OCI-LY7 (cell line): Measurements from ENCODE around the gene EPB41L4A. TPM values are rescaled to one million over a fixed set of nuclear protein-coding genes. Genes with fewer than 3 reads are reported as not detected.

Experiments
- BruUV-seq: library from RNA; stranded (reverse); fragments of 400-500 nt; replicated peaks from 2 replicates; lab custom pipeline; 2021; lab: Mats Ljungman, UMichigan
- CTCF ChIA-PET: fragments of 300-600 bp; sonication (Branson Sonifier 250); formaldehyde crosslinking; loops from one replicate; lab custom pipeline; 2022; ENCODE audit warnings: antibody characterized with exemption; ENCODE audit not compliant: unreplicated experiment; lab: Charles Lee
- POLR2A ChIA-PET: fragments of 300-600 bp; sonication (Branson Sonifier 250); formaldehyde crosslinking; loops from one replicate; lab custom pipeline; 2022; ENCODE audit warnings: antibody characterized with exemption; lab: Charles Lee
- DNase-seq: peaks from one replicate; pipeline ENCODE4 v3.0.0-alpha.2; 2015; ENCODE audit warnings: low spot score
- H2AFZ ChIP-seq: fragments of 200-600 bp; sonication (generic), shearing (Covaris generic); 2 replicates; pipeline ENCODE4 v1.6.1; 2014; ENCODE audit warnings: mild to moderate bottlenecking, antibody characterized with exemption, low read length, moderate library complexity
- H3K27ac ChIP-seq: fragments of 200-600 bp; sonication (generic); 2 replicates; pipeline ENCODE4 v1.5.1; 2014; ENCODE audit warnings: mixed run types, low read depth, mild to moderate bottlenecking, moderate library complexity, low read length, inconsistent platforms; ENCODE audit not compliant: poor library complexity, severe bottlenecking
- H3K36me3 ChIP-seq: fragments of 200-600 bp; sonication (generic); 2 replicates; pipeline ENCODE4 v1.6.1; 2014; ENCODE audit warnings: mild to moderate bottlenecking, antibody characterized with exemption, low read length, moderate library complexity, mixed read lengths; ENCODE audit not compliant: insufficient read depth
- H3K4me1 ChIP-seq: fragments of 200-600 bp; sonication (generic); 2 replicates; pipeline ENCODE4 v1.5.1; 2014; ENCODE audit warnings: mild to moderate bottlenecking, low read length; ENCODE audit not compliant: insufficient read depth, poor library complexity, severe bottlenecking
- H3K4me2 ChIP-seq: fragments of 200-600 bp; sonication (generic); 2 replicates; pipeline ENCODE4 v1.6.1; 2014; ENCODE audit warnings: mild to moderate bottlenecking, low read length
- H3K4me3 ChIP-seq: fragments of 200-600 bp; sonication (generic); 2 replicates; pipeline ENCODE4 v1.5.1; 2014; ENCODE audit warnings: mild to moderate bottlenecking, low read depth, low read length; ENCODE audit not compliant: poor library complexity, severe bottlenecking
- H3K79me2 ChIP-seq: fragments of 200-600 bp; sonication (generic); 2 replicates; pipeline ENCODE4 v1.6.1; 2016; ENCODE audit warnings: low read depth, mild to moderate bottlenecking, low read length, moderate library complexity, mixed read lengths; ENCODE audit not compliant: insufficient read depth
- H3K9me2 ChIP-seq: fragments of 200-600 bp; sonication (generic); 2 replicates; pipeline ENCODE4 v1.6.1; 2016; ENCODE audit warnings: mild to moderate bottlenecking, low read length, mixed read lengths; ENCODE audit not compliant: insufficient read depth
- H3K9me3 ChIP-seq: fragments of 200-600 bp; sonication (generic); 2 replicates; pipeline ENCODE4 v1.6.1; 2014; ENCODE audit warnings: mild to moderate bottlenecking, mixed run types, low read length, mixed read lengths
- H4K20me1 ChIP-seq: fragments of 200-600 bp; sonication (generic); 2 replicates; pipeline ENCODE4 v1.6.1; 2014; ENCODE audit warnings: mild to moderate bottlenecking, antibody characterized with exemption, low read length, moderate library complexity, mixed read lengths; ENCODE audit not compliant: insufficient read depth
- EZH2phosphoT487 ChIP-seq: fragments of 200-600 bp; sonication (generic); IDR thresholded peaks from 2 replicates; pipeline ENCODE4 v1.6.1; 2018; ENCODE audit warnings: low read depth, borderline replicate concordance, mild to moderate bottlenecking, mixed run types, antibody characterized with exemption, low read length, moderate library complexity, mixed read lengths
- intact Hi-C: fragments of 100-400 bp; cut with micrococcal nuclease; formaldehyde crosslinking; loops from one replicate; pipeline ENCODE4 v1.10.0; 2022; ENCODE audit not compliant: unreplicated experiment
- total RNA-seq, 2 experiments: library from RNA; depleted of rRNA in 1 of 2; stranded (reverse); fragments of >200 nt in 1 of 2; shearing (Covaris generic) in 1 of 2; gene quantifications; 2 replicates each; pipeline ENCODE4 v1.2.3, GENCODE V29; 2014 to 2022
- TF ChIP-seq, protein P1 (sequence below): fragments of 200-600 bp; sonication (generic); conservative IDR thresholded peaks from 2 replicates; pipeline ENCODE4 v1.5.1; 2014; ENCODE audit warnings: mild to moderate bottlenecking, antibody characterized with exemption, low read length, moderate library complexity, mixed read lengths

EPB41L4A gene
- total RNA-seq, 2 experiments from 2014 or later = 0.03 TPM; not detected in 1

DNA sequence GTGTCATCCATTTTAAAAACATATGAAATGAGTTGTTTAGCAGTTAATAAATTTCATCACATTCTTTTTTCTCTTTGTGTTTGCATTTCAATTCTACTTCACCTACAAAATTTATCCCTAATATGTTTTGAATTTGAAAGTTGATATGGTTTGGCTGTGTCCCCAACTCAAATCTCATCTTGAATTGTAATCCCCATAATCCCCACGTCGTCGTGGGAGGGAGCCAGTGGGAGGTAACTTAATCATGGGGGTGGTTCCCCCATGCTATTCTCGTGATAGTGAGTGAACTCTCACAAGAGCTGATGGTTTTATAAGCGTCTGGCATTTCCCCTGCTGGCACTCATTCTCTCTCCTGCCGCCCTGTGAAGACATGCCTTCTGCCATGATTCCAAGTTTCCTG is 200.1 kb downstream of the EPB41L4A start:
- no peak overlapping the region for H3K4me3 ChIP-seq
- intact Hi-C loops = no loop called here
- no peaks in the 10 kb centered on the region for H3K79me2 ChIP-seq
- DNase-seq = no peak
- no peaks in the 10 kb centered on the region for H3K36me3 ChIP-seq
- H3K9me2 ChIP-seq = no peaks in the 10 kb centered on the region
- no TSS peak for BruUV-seq
- POLR2A ChIA-PET = no interaction called here
- no peaks in the 10 kb centered on the region for H3K4me1 ChIP-seq
- no peak overlapping the region for H2AFZ ChIP-seq
- no peak overlapping the region for H3K27ac ChIP-seq
- H3K4me2 ChIP-seq = no peak overlapping the region
- TF ChIP-seq, protein P1, sequence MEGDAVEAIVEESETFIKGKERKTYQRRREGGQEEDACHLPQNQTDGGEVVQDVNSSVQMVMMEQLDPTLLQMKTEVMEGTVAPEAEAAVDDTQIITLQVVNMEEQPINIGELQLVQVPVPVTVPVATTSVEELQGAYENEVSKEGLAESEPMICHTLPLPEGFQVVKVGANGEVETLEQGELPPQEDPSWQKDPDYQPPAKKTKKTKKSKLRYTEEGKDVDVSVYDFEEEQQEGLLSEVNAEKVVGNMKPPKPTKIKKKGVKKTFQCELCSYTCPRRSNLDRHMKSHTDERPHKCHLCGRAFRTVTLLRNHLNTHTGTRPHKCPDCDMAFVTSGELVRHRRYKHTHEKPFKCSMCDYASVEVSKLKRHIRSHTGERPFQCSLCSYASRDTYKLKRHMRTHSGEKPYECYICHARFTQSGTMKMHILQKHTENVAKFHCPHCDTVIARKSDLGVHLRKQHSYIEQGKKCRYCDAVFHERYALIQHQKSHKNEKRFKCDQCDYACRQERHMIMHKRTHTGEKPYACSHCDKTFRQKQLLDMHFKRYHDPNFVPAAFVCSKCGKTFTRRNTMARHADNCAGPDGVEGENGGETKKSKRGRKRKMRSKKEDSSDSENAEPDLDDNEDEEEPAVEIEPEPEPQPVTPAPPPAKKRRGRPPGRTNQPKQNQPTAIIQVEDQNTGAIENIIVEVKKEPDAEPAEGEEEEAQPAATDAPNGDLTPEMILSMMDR = no peak
- no peak for TF ChIP-seq EZH2phosphoT487
- no peaks in the 10 kb centered on the region for H4K20me1 ChIP-seq
- CTCF ChIA-PET = no interaction called here
- no peaks in the 10 kb centered on the region for H3K9me3 ChIP-seq

DNA sequence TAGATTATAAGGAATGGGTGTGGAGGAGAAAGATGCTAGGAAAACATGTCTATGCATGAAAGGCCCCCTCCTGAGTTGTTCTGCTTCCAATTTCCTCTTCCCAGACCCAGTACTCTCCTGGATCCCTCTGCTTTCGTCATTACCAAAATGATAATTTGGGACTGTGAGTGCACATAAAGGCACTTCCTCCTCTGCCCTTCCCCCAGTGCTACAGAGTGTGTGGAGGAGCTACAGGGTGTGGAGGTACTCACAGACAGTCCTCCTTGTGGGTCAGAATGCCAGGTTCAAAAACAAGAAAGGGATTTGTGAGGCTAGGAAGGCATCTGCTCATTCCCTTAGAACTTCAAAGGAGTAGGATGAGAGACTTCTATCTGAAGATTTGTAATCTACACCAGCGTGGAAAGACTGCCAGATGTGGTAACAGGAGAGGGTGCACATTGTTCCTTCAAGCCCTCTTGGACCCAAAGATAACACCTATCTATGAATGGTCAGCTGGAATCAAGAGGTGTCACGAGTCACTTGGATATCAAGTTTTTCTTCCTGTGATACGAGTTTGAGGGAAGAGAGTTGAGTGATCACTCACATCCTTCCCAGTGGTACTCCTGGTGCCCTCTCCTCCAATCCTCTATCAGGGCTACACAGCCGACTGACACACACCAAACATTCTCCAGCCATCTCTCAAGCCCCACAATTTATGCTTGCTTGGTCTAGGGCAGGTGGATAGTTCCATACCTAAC is 201.1 kb downstream of the EPB41L4A start:
- ChIA-PET POLR2A (no interaction called here), CTCF (no interaction called here)
- Histone ChIP-seq H3K36me3 (no peaks in the 10 kb centered on the region), H3K4me2 (no peak overlapping the region), H3K9me3 (no peaks in the 10 kb centered on the region), H3K79me2 (no peaks in the 10 kb centered on the region), H3K9me2 (no peaks in the 10 kb centered on the region), H3K27ac (no peak overlapping the region), H4K20me1 (no peaks in the 10 kb centered on the region), H3K4me1 (no peaks in the 10 kb centered on the region), H2AFZ (no peak overlapping the region), H3K4me3 (no peak overlapping the region)
- TF ChIP-seq, protein P1 = no peak
- no peak for TF ChIP-seq EZH2phosphoT487
- intact Hi-C loops = no loop called here
- DNase-seq = no peak
- no TSS peak for BruUV-seq

DNA sequence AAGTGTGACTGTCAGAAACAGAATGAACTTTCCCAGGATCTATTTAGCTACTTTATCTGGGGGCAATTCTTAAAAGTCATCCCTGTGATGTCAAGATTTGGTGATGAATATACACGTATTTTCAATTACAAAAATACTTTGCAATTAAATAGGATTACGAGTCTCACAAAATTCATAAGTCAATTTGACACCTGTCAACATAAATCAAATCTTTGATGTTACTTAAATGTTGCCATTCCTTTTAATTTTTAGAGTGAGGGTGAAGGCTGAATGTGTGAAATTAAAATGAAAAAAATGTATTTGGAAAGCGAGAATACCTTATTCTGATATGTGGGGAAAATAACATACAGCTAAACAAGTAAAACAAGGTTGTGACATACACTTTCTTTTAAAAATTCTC is 202.9 kb downstream of the EPB41L4A start:
- no peaks in the 10 kb centered on the region for H3K9me3 ChIP-seq
- ChIA-PET CTCF (no interaction called here), POLR2A (interaction anchor here (0.7 to 1.1 kb wide), 3 partner anchors 13 to 215 kb away, joined by 3 read pairs; no protein-coding TSS in a partner anchor)
- H2AFZ ChIP-seq = no peak overlapping the region
- no peak for DNase-seq
- intact Hi-C loops = no loop called here
- H3K36me3 ChIP-seq = no peaks in the 10 kb centered on the region
- H3K79me2 ChIP-seq = no peaks in the 10 kb centered on the region
- no peaks in the 10 kb centered on the region for H3K4me1 ChIP-seq
- H3K27ac ChIP-seq = no peak overlapping the region
- TF ChIP-seq EZH2phosphoT487 = no peak
- TF ChIP-seq, protein P1 = no peak
- H3K4me2 ChIP-seq = no peak overlapping the region
- BruUV-seq = no TSS peak
- H4K20me1 ChIP-seq = no peaks in the 10 kb centered on the region
- no peaks in the 10 kb centered on the region for H3K9me2 ChIP-seq
- no peak overlapping the region for H3K4me3 ChIP-seq
